ENCODE data around the gene ENGASE. TPM values are rescaled to one million over a fixed set of nuclear protein-coding genes. Genes with fewer than 3 reads are reported as not detected.
"Not testable (repeated sequence)": the region's sequence is repeated elsewhere in the genome, so short reads cannot be mapped to it uniquely, and the experiment has no call there.

ENGASE gene
- total RNA-seq, 2 experiments from 2014 or later: 41.3 to 41.8 TPM

DNA sequence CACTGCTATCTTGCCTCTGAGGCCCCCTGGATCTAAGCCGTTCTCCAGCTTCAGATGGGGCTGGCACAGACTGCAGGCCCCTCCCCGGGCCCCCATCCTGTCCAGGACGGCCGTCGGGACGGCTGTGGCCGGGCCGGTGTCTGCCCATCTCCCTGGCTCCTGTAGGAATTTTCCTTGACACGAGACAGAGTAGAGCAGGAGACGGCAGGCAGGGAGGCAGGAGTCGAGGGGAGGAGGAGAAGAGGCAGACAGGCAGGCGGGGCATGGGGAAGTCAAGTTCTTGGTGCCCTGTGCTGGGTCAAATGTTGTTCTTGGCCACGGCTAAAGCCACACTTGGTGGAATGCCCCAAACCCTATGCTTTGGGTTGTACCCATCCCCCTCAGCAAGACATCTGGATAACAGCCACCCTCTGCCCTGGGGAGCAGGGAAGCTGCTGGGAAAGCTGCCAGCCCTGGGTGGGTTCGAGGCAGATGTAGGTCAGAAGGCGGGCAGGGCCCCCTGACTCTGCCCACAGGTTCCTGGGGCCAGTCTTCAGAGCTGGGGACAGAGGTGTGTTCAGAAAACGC, 46.6 kb upstream of the ENGASE start:
- Mint-ChIP-seq H3K36me3 (ENCODE audit: low read depth) (no peaks in the 10 kb centered on the region), H3K4me1 (ENCODE audit: low read depth) (peaks cover 6% of the 10 kb centered on the region), H3K27me3 (peaks cover 19% of the 10 kb centered on the region), H3K4me3 (no peak overlapping the region), H3K27ac (no peak overlapping the region), H3K9me3 (no peaks in the 10 kb centered on the region)
- ATAC-seq (no peak), DNase-seq (no peak)
- TF ChIP-seq, protein P1, sequence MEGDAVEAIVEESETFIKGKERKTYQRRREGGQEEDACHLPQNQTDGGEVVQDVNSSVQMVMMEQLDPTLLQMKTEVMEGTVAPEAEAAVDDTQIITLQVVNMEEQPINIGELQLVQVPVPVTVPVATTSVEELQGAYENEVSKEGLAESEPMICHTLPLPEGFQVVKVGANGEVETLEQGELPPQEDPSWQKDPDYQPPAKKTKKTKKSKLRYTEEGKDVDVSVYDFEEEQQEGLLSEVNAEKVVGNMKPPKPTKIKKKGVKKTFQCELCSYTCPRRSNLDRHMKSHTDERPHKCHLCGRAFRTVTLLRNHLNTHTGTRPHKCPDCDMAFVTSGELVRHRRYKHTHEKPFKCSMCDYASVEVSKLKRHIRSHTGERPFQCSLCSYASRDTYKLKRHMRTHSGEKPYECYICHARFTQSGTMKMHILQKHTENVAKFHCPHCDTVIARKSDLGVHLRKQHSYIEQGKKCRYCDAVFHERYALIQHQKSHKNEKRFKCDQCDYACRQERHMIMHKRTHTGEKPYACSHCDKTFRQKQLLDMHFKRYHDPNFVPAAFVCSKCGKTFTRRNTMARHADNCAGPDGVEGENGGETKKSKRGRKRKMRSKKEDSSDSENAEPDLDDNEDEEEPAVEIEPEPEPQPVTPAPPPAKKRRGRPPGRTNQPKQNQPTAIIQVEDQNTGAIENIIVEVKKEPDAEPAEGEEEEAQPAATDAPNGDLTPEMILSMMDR (IDR thresholded peaks at IDR 0.05): no peak
- ChIA-PET POLR2A (no interaction called here), CTCF (interaction anchor here (3.0 kb wide), 1 partner anchor 18 kb away, joined by 9 read pairs; no protein-coding TSS in a partner anchor)
- intact Hi-C loops (cut with micrococcal nuclease): no loop called here

DNA sequence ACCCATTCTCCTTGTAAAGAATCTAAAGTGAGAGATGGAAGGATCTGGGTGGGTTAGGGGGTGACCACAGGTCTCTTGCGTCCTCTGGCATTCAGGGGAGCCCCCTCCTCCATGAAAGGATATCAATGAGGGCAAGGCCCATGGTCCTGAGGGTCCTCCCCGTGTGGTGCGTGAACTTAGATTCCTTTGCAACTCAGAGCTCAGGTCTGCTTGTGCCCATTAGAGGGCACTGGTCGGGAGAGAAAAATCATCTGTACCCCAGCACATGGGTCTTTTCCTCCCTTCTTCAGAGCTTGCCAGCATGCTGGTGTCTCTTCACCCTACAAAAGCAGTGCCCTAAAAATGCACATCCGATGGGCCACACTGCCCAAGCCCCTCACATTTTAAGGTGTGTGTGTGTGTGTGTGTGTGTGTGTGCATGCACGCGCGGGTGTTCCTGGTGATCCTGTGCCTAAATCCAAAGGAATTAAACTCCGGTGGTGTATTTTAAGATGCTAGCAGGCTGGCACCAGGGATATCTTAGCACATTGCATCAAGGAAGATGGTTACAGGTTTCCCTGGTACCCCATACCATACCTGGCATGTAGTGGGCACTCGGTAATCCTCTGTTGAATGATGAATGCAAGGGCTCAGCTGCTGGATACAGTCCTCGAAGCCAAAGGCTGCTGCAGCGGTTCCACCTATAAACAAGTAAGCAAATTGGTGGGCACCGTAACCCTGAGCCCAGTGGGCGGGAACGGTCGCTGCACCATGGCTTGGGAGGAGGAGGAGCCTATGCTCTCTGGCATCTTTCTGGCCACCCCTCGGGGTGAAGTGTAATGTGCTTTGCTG, 45.9 kb upstream of the ENGASE start:
- Mint-ChIP-seq H3K36me3 (ENCODE audit: low read depth) (no peaks in the 10 kb centered on the region), H3K4me1 (ENCODE audit: low read depth) (peaks cover 6% of the 10 kb centered on the region), H3K9me3 (no peaks in the 10 kb centered on the region), H3K27ac (no peak overlapping the region), H3K27me3 (peaks cover 19% of the 10 kb centered on the region), H3K4me3 (no peak overlapping the region)
- ChIA-PET CTCF (interaction anchor here (1.1 to 3.0 kb wide), 2 partner anchors 14 to 17 kb away, joined by 4 to 9 read pairs; no protein-coding TSS in a partner anchor), POLR2A (no interaction called here)
- DNase-seq (no peak), ATAC-seq (no peak)
- intact Hi-C loops (cut with micrococcal nuclease): no loop called here
- TF ChIP-seq, protein P1 (IDR thresholded peaks at IDR 0.05): no peak

DNA sequence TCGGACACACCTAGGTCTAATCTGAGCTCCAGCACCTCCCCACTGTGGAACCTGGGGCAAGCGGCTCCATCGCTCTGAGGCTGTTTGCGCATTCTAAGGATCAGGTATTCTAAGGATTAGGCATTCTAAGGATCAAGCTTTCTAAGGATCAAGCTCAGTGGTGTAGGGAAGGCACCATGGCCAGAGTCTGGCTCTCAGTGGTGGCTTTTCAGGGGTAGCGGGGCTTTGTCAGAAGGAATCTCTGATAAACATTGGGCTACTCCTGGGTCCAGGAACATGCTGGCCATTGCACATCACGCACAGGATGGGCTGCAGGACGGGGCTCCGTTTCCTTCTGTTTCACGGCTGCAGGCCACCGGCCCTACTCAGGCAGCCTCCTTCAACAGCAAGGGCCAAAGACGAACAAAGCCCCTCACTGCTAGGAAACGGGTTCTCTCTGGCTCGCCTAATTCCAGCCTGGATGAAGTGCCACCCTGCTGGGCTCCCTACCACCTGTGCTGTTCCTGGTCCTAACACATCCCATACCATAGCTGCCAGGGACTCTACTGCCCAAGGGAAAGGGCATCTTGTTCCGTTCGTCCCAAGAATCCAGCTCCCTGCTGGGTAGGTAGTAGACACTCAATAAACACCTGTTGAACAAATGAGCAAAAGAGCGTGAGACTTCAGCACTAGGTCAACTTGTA, 45.2 kb upstream of the ENGASE start:
- TF ChIP-seq, protein P1 (IDR thresholded peaks at IDR 0.05): no peak
- intact Hi-C loops (cut with micrococcal nuclease): no loop called here
- no peaks in the 10 kb centered on the region for H3K36me3 Mint-ChIP-seq (ENCODE audit: low read depth)
- DNase-seq: no peak
- H3K4me1 Mint-ChIP-seq (ENCODE audit: low read depth): peaks cover 3% of the 10 kb centered on the region
- H3K9me3 Mint-ChIP-seq: no peaks in the 10 kb centered on the region
- no peak overlapping the region for H3K27ac Mint-ChIP-seq
- H3K4me3 Mint-ChIP-seq: no peak overlapping the region
- ChIA-PET CTCF (interaction anchor here (1.0 to 3.0 kb wide), 3 partner anchors 10 to 16 kb away, joined by 3 to 9 read pairs (median 4); no protein-coding TSS in a partner anchor), POLR2A (no interaction called here)
- H3K27me3 Mint-ChIP-seq: peaks cover 19% of the 10 kb centered on the region
- ATAC-seq: no peak

DNA sequence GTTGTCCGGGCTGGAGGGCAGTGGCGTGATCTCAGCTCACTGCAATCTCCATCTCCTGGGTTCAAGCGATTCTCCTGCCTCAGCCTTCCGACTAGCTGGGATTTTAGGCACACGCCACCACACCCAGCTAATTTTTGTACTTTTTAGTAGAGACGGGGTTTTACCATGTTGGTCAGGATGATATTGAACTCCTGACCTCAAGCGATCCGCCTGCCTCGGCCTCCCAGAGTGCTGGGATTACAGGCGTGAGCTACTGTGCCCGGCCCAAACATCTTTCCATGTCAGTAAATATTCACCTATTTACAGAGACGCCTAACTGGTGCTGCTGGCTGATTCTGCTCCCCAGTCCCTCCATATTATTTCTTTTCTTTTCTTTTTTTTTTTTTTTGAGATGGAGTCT, 44.0 kb upstream of the ENGASE start:
- H3K36me3 Mint-ChIP-seq (ENCODE audit: low read depth); H3K27ac Mint-ChIP-seq; H3K4me1 Mint-ChIP-seq (ENCODE audit: low read depth); ATAC-seq; H3K9me3 Mint-ChIP-seq; POLR2A ChIA-PET; H3K4me3 Mint-ChIP-seq; intact Hi-C loops (cut with micrococcal nuclease); DNase-seq: not testable (repeated sequence)
- CTCF ChIA-PET: interaction anchor here (3.0 kb wide), 1 partner anchor 15 kb away, joined by 9 read pairs; no protein-coding TSS in a partner anchor
- TF ChIP-seq, protein P1 (IDR thresholded peaks at IDR 0.05): peak; percentile 2
- H3K27me3 Mint-ChIP-seq: peaks cover 13% of the 10 kb centered on the region

Measured in activated CD8-positive, alpha-beta T cell treated with anti-CD3 and anti-CD28 coated beads for 36 hours (primary cell).